Adrenal gland (tissue), 12 donors: Measurements from ENCODE around the gene BGN. TPM values are rescaled to one million over a fixed set of nuclear protein-coding genes. Genes with fewer than 3 reads are reported as not detected.

Experiments
- DNase-seq, 7 donors: peaks; one replicate each; pipeline ENCODE4 v3.0.0-alpha.2; 2019 to 2020
- H3K27ac ChIP-seq, 5 donors: fragments of 200-600 bp; sonication (generic) in 4 of 5; 1 replicate in 3 of 5; 2 replicates in 2 of 5; pipeline versions ENCODE4 v1.5.1 to v1.8.0; 2016 to 2020; ENCODE audit warnings: mild to moderate bottlenecking in 1 of 5
- H3K27me3 ChIP-seq: fragments of 200-600 bp; 2 replicates; pipeline ENCODE4 v1.8.0; 2021
- H3K36me3 ChIP-seq, 2 donors: fragments of 200-600 bp; replicated peaks in 1 of 2; 1 replicate in 1 of 2; 2 replicates in 1 of 2; pipeline versions ENCODE4 v1.5.1 to v1.8.0; 2018 to 2022
- H3K4me1 ChIP-seq, 2 donors: fragments of 200-600 bp; replicated peaks in 1 of 2; 1 replicate in 1 of 2; 2 replicates in 1 of 2; pipeline versions ENCODE4 v1.5.1 to v1.8.0; 2018 to 2021
- H3K4me3 ChIP-seq, 4 donors: fragments of 200-600 bp; sonication (generic) in 3 of 4; one replicate each; pipeline ENCODE4 v1.5.1; 2016 to 2018
- H3K9me3 ChIP-seq, 3 donors: fragments of 200-600 bp; sonication (generic) in 1 of 3; replicated peaks in 1 of 3; 1 replicate in 2 of 3; 2 replicates in 1 of 3; pipeline versions ENCODE4 v1.5.1 to v1.8.0; 2016 to 2021
- POLR2A ChIP-seq, 2 donors: fragments of 450-650 bp; IDR thresholded peaks; one replicate each; pipeline ENCODE4 v1.6.1; 2017; ENCODE audit warnings: antibody characterized with exemption in 2 of 2, mild to moderate bottlenecking in 2 of 2, moderate library complexity in 1 of 2
- WGBS, 4 donors: extraction: QIAGEN DNeasy Blood & Tissue Kit in 2 of 4; methylation state at CpG; one replicate each; pipeline versions ENCODE4 v1.1.5 to v1.1.7; 2013 to 2017; 5-methylcytosine and 5-hydroxymethylcytosine counted together
- intact Hi-C, 2 donors: fragments of 100-400 bp; cut with DNase I; formaldehyde crosslinking; loops; one replicate each; pipeline versions ENCODE4 v1.14.1 to v1.15.0; 2022 to 2023
- polyA plus RNA-seq, 3 donors: library from polyadenylated mRNA; stranded (reverse); fragments of 200-250 nt in 2 of 3; fragments of 350-450 nt in 1 of 3; fragmentation: Illumina TruSeq in 1 of 3; extraction: RNeasy Lipid Tissue Mini Kit (QIAGEN cat#74804) in 1 of 3; gene quantifications; one replicate each; pipeline ENCODE4 v1.2.3, GENCODE V29; 2013 to 2014
- total RNA-seq, 9 donors: library from RNA; depleted of rRNA in 4 of 9; stranded (reverse); fragments of >200 nt in 4 of 9; fragments of 120-200 nt in 1 of 9; fragmentation: NEBNext Ultra II Directional in 1 of 9; extraction: Animal tissue kit (Norgen Biotek cat#: 25700) in 1 of 9; gene quantifications; one replicate each; pipeline versions ENCODE4 v1.1.0 to v1.2.4, GENCODE V29; 2013 to 2023
- TF ChIP-seq, protein P1 (sequence below), 6 experiments: fragments of 450-650 bp in 4 of 6; fragments of 200-600 bp in 2 of 6; sonication (generic) in 1 of 6; IDR thresholded peaks; 1 replicate in 5 of 6; 2 replicates in 1 of 6; pipeline versions ENCODE4 v1.5.1 to v1.8.0; 2016 to 2021; ENCODE audit warnings: antibody characterized with exemption in 6 of 6, mild to moderate bottlenecking in 2 of 6, moderate library complexity in 1 of 6
- donor health status: healthy with polysubstance abuse.
- donor health status: Bipolar disorder and iron deficiency.
- donor health status: DM: yes; HTN: yes; CAD: no.
- donor health status: DM: no; HTN: no; CAD: no.
- donor health status: DM: no; HTN: no; CAD: no.
- donor health status: DM: yes; HTN: yes; CAD: no.

Gene BGN
- total and polyA plus RNA-seq, 12 donors = 18.9 to 598 (median 247) TPM

DNA sequence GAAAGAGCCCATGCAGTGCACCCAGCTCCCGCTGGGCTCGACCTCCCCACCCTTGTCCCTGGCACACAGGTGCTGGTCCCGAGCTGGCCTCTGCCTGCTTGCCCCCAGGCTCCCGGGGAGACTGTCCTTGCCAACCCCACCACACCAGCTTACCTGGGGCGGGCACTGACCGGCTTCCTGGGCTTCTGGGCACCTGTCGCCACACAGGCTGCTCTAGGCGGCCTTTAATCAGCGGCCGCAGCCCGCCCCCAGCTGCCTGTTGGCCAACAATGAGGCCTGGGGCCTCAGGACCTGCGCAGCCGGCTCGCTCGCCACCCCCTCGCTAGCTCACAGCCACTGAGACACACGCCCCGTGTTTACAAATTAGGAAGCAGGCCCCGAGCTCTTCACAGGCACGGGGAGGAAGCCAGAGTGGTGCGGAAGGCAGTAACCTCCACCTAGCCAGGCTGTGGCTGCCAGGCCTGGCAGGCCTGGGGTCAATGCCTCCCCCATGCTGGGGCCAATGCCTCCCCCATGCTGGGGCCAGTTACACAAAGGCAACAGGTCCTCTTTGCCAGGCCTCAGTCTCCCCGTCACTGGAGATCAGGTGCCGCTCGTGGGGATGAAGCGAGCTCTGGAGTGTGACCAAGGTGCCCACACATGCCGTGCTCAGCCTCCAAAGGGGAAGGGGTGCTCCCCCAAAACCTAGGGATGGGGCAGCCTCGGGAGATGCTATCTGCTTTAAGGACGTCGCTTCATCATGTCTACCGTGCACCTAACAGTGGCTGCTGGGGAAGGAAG, 48.7 kb upstream of the BGN start, which contains the start of gene TREX2:
TREX2 (minus strand) TSS at position 201 of the 780 bp plus-strand sequence. CDS start 626 bp downstream, outside the sequence.
- TF ChIP-seq, protein P1, sequence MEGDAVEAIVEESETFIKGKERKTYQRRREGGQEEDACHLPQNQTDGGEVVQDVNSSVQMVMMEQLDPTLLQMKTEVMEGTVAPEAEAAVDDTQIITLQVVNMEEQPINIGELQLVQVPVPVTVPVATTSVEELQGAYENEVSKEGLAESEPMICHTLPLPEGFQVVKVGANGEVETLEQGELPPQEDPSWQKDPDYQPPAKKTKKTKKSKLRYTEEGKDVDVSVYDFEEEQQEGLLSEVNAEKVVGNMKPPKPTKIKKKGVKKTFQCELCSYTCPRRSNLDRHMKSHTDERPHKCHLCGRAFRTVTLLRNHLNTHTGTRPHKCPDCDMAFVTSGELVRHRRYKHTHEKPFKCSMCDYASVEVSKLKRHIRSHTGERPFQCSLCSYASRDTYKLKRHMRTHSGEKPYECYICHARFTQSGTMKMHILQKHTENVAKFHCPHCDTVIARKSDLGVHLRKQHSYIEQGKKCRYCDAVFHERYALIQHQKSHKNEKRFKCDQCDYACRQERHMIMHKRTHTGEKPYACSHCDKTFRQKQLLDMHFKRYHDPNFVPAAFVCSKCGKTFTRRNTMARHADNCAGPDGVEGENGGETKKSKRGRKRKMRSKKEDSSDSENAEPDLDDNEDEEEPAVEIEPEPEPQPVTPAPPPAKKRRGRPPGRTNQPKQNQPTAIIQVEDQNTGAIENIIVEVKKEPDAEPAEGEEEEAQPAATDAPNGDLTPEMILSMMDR (IDR thresholded peaks at IDR 0.05) = no peak
- no peak for TF ChIP-seq POLR2A (IDR thresholded peaks at IDR 0.05)
- H3K4me3 ChIP-seq = no peak within 1 kb of the TSS
- intact Hi-C loops = no loop called here
- DNase-seq = no peak
- no peaks in the 10 kb centered on the region for H3K9me3 ChIP-seq
- H3K4me1 ChIP-seq = no peaks in the 10 kb centered on the region
- H3K27me3 ChIP-seq = peaks cover 4% of the 10 kb centered on the region
- no peak within 1 kb of the TSS for H3K27ac ChIP-seq
- no peaks in the 10 kb centered on the region for H3K36me3 ChIP-seq
- 86 to 88% (median 86%) methylated on average over 11 to 30 of the region's 30 CpGs; no CpG with 5 or more reads in 1 of the 4 donors for WGBS, 4 donors

DNA sequence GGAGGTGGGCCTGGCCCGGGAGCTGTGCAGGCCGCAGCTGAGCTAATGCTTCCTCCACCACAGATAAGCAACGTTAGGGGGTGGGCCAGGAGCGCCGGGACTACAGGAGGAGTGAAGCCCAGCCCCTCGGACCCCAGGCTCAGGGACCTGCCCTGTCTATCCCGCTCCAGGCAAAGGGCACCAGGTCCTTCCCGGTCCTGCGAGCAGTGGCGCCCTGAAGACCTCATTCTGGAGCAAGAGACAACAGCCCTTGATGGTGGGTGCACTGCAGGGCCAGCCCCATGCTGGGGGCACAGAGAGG, 48.2 kb upstream of the BGN start:
- no peak overlapping the region for H3K4me3 ChIP-seq
- H3K27me3 ChIP-seq = peaks cover 3% of the 10 kb centered on the region
- intact Hi-C loops = no loop called here
- 76 to 95% (median 86%) methylated on average over 4 to 10 of the region's 10 CpGs; no CpG with 5 or more reads in 1 of the 4 donors for WGBS, 4 donors
- H3K9me3 ChIP-seq = no peaks in the 10 kb centered on the region
- no peaks in the 10 kb centered on the region for H3K36me3 ChIP-seq
- no peak for DNase-seq
- no peak for TF ChIP-seq POLR2A (IDR thresholded peaks at IDR 0.05)
- TF ChIP-seq, protein P1 (IDR thresholded peaks at IDR 0.05) = no peak
- H3K27ac ChIP-seq = no peak overlapping the region
- H3K4me1 ChIP-seq = no peaks in the 10 kb centered on the region

DNA sequence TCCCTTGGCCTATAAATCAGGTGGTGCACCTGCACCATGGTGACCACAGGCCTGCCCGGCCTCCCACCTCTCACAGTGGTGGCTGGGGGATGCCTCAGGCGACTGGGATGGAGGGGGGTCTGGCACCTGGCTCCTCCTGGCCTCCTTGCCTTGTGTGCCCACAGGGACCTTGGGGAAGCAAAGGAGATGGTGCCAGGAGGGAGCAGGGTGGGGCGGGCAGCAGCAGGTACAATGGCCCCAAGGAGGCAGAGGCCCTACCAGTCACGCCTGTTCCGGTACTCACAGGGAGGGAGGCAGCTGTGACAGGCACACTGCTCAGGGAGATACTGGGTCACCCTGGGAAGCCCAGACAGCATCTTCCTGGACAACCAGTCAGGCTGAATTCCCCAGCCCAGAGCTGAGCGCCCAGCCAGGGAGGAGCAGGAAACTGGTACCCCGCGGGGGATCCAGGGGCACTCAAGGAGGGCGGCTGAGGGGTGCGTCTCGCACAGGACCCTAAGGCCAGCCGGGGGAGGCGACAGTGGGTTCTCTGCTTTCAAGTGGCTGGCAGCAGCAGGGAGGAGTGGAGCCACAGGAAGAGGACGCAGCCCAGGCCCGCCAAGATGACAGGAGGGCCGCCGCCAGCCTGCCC, 47.7 kb upstream of the BGN start:
- DNase-seq = no peak
- no peaks in the 10 kb centered on the region for H3K4me1 ChIP-seq
- intact Hi-C loops = no loop called here
- WGBS, 4 donors = 86 to 96% (median 93%) methylated on average over 8 to 17 of the region's 17 CpGs
- H3K9me3 ChIP-seq = no peaks in the 10 kb centered on the region
- H3K27ac ChIP-seq = no peak overlapping the region
- TF ChIP-seq, protein P1 (IDR thresholded peaks at IDR 0.05) = no peak
- TF ChIP-seq POLR2A (IDR thresholded peaks at IDR 0.05) = no peak
- no peak overlapping the region for H3K4me3 ChIP-seq
- no peaks in the 10 kb centered on the region for H3K36me3 ChIP-seq
- no peaks in the 10 kb centered on the region for H3K27me3 ChIP-seq

DNA sequence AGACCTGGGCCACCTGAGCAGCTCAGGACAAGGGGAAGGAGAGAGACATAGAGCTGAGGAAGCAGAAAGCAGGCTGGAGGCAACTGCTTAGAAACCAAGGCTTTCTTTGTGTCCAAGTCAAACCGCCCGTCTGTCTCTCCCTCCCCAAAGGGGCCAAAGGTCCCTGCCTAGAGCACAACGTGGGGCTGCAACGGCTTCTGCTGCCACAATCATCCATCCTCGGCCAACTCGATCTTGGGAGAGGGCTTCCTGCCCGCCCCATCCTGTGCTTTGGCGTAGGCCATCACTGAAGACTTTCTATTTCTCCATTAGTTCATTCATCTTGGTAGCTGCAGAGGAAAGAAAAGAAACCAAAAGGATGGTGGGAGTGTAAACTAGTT, 47.2 kb upstream of the BGN start:
- H3K27me3 ChIP-seq = no peaks in the 10 kb centered on the region
- no peak for DNase-seq
- 88 to 94% (median 90%) methylated on average over 6 to 8 of the region's 8 CpGs for whole genome bisulfite sequencing, 4 donors
- H3K36me3 ChIP-seq = no peaks in the 10 kb centered on the region
- TF ChIP-seq, protein P1 (IDR thresholded peaks at IDR 0.05) = no peak
- intact Hi-C loops = no loop called here
- no peak overlapping the region for H3K27ac ChIP-seq
- H3K4me3 ChIP-seq = no peak overlapping the region
- H3K9me3 ChIP-seq = no peaks in the 10 kb centered on the region
- no peaks in the 10 kb centered on the region for H3K4me1 ChIP-seq
